Neural crest cell (in vitro differentiated cells): ENCODE data around the gene ZFYVE9. TPM values are rescaled to one million over a fixed set of nuclear protein-coding genes. Genes with fewer than 3 reads are reported as not detected.
"Not testable (repeated sequence)": the region's sequence is repeated elsewhere in the genome, so short reads cannot be mapped to it uniquely, and the experiment has no call there.

ENCODE experiments used
- DNase-seq: peaks from one replicate; pipeline ENCODE4 v3.0.0; 2021; ENCODE audit warnings: low read depth, mixed read lengths, low spot score
- H3K27ac Mint-ChIP-seq: one replicate; pipeline ENCODE4 v1.8.0; 2021; ENCODE audit warnings: mild to moderate bottlenecking, mixed read lengths; ENCODE audit not compliant: unreplicated experiment
- H3K27me3 Mint-ChIP-seq: 2 replicates; pipeline ENCODE4 v1.8.0; 2021; ENCODE audit warnings: low read depth, mild to moderate bottlenecking, mixed read lengths
- H3K36me3 Mint-ChIP-seq: 2 replicates; pipeline ENCODE4 v1.8.0; 2021; ENCODE audit warnings: low read depth, mild to moderate bottlenecking, mixed read lengths
- H3K4me1 Mint-ChIP-seq: 2 replicates; pipeline ENCODE4 v1.8.0; 2021; ENCODE audit warnings: mixed read lengths
- H3K4me3 Mint-ChIP-seq: one replicate; pipeline ENCODE4 v1.8.0; 2021; ENCODE audit warnings: mild to moderate bottlenecking, mixed read lengths
- H3K9me3 Mint-ChIP-seq: 2 replicates; pipeline ENCODE4 v1.8.0; 2021; ENCODE audit warnings: mixed read lengths
- CTCF ChIP-seq: fragments of 200-600 bp; sonication (generic); conservative IDR thresholded peaks from 2 replicates; pipeline ENCODE4 v1.5.0; 2021; ENCODE audit warnings: antibody characterized with exemption, mild to moderate bottlenecking
- total RNA-seq: library from RNA; stranded (reverse); gene quantifications from 2 replicates; pipeline ENCODE4 v1.2.1, GENCODE V29; 2021

The ZFYVE9 gene
- total RNA-seq, 1 donor from 2014 or later: 29.7 TPM

- DNase-seq: peak; percentile 43
- peak; percentile 38 for TF ChIP-seq CTCF
- Mint-ChIP-seq H3K36me3 (no peaks in the 10 kb centered on the region), H3K27me3 (peaks cover 8% of the 10 kb centered on the region), H3K4me3 (peak overlapping the region; percentile 91), H3K9me3 (no peaks in the 10 kb centered on the region), H3K4me1 (peaks cover 23% of the 10 kb centered on the region), H3K27ac (peak overlapping the region; percentile 65)
Observed at GRCh38 chr1:52142220-52143183, 613 bp downstream of the ZFYVE9 start.

- H3K36me3 Mint-ChIP-seq: no peaks in the 10 kb centered on the region
- H3K9me3 Mint-ChIP-seq: no peaks in the 10 kb centered on the region
- no peak overlapping the region for H3K27ac Mint-ChIP-seq
- H3K4me1 Mint-ChIP-seq: peaks cover 23% of the 10 kb centered on the region
- H3K4me3 Mint-ChIP-seq: peak overlapping the region; percentile 11
- TF ChIP-seq CTCF: no peak
- H3K27me3 Mint-ChIP-seq: peaks cover 1% of the 10 kb centered on the region
- DNase-seq: no peak
Observed at GRCh38 chr1:52145137-52145536, 3.2 kb downstream of the ZFYVE9 start.

GRCh38 chr1:52150445-52150844 is 8.6 kb downstream of the ZFYVE9 start:
- H3K4me1 Mint-ChIP-seq, H3K27me3 Mint-ChIP-seq, H3K27ac Mint-ChIP-seq, DNase-seq, H3K36me3 Mint-ChIP-seq, H3K9me3 Mint-ChIP-seq, H3K4me3 Mint-ChIP-seq: not testable (repeated sequence)

GRCh38 chr1:52150946-52151345 is 9.1 kb downstream of the ZFYVE9 start:
- no peaks in the 10 kb centered on the region for H3K9me3 Mint-ChIP-seq

GRCh38 chr1:52152572-52152971 is 10.7 kb downstream of the ZFYVE9 start:
- Mint-ChIP-seq H3K27me3 (no peaks in the 10 kb centered on the region), H3K36me3 (no peaks in the 10 kb centered on the region), H3K27ac (no peak overlapping the region), H3K9me3 (peaks cover 4% of the 10 kb centered on the region), H3K4me1 (no peaks in the 10 kb centered on the region), H3K4me3 (no peak overlapping the region)
- DNase-seq: no peak
- TF ChIP-seq CTCF: no peak

More at GRCh38 chr1:52150946-52151345, 9.1 kb downstream of the ZFYVE9 start:
- no peaks in the 10 kb centered on the region for H3K36me3 Mint-ChIP-seq
- DNase-seq: no peak
- no peak overlapping the region for H3K4me3 Mint-ChIP-seq
- no peak overlapping the region for H3K27ac Mint-ChIP-seq
- H3K27me3 Mint-ChIP-seq: no peaks in the 10 kb centered on the region
- H3K4me1 Mint-ChIP-seq: no peaks in the 10 kb centered on the region
- no peak for TF ChIP-seq CTCF

GRCh38 chr1:52153010-52153409 is 11.1 kb downstream of the ZFYVE9 start:
- no peaks in the 10 kb centered on the region for H3K4me1 Mint-ChIP-seq
- H3K27me3 Mint-ChIP-seq: no peaks in the 10 kb centered on the region
- no peak overlapping the region for H3K27ac Mint-ChIP-seq
- no peak for TF ChIP-seq CTCF
- peaks cover 4% of the 10 kb centered on the region for H3K36me3 Mint-ChIP-seq
- peaks cover 9% of the 10 kb centered on the region for H3K9me3 Mint-ChIP-seq
- no peak overlapping the region for H3K4me3 Mint-ChIP-seq
- no peak for DNase-seq
